GM12874 (cell line): ENCODE results near the gene KIZ.

ENCODE experiments used
- CTCF ChIP-seq: IDR thresholded peaks from 2 replicates; pipeline ENCODE4 v1.5.1; 2011; ENCODE audit warnings: low read depth, mild to moderate bottlenecking, control low read depth, low read length, moderate library complexity; ENCODE audit not compliant: insufficient read depth

The KIZ gene

GRCh38 chr20:21237956-21238799 lies 112.3 kb downstream of the KIZ start:
- TF ChIP-seq CTCF, result no peak

- TF ChIP-seq CTCF, result no peak
Measured at GRCh38 chr20:21238818-21239536, 113.1 kb downstream of the KIZ start.

- TF ChIP-seq CTCF, result no peak
Measured at GRCh38 chr20:21240394-21240793, 114.5 kb downstream of the KIZ start.

- TF ChIP-seq CTCF, result no peak
Measured at GRCh38 chr20:21241406-21241805, 115.5 kb downstream of the KIZ start.

- TF ChIP-seq CTCF, result no peak
Measured at GRCh38 chr20:21243811-21244210, 117.9 kb downstream of the KIZ start.

GRCh38 chr20:21244808-21245207 lies 118.9 kb downstream of the KIZ start:
- no peak for TF ChIP-seq CTCF

GRCh38 chr20:21246161-21246560 lies 120.3 kb downstream of the KIZ start:
- TF ChIP-seq CTCF, result no peak
